ENCODE data around the gene MRPL52. TPM values are rescaled to one million over a fixed set of nuclear protein-coding genes. Genes with fewer than 3 reads are reported as not detected.
A peak's percentile ranks its signal among the peaks of the same experiment; 100 is the strongest.

MRPL52 gene
- total and polyA plus RNA-seq, 2 of the 13 experiments (the other 11 are each of a cell fraction or from before 2014, with no cell fraction given), result 118 to 329 TPM

GRCh38 chr14:22796087-22796707 is 33.5 kb upstream of the MRPL52 start (continued):
- TF ChIP-seq HOXA5 (CRISPR knock-in tag; IDR thresholded peaks at IDR 0.05) (no peak), POGZ (CRISPR knock-in tag; IDR thresholded peaks at IDR 0.05) (no peak; the same call in 1 of the 2 replicates), HIC2 (CRISPR knock-in tag; IDR thresholded peaks at IDR 0.05; ENCODE audit: low read depth) (no peak), SP4 (CRISPR knock-in tag; IDR thresholded peaks at IDR 0.05) (no peak; the same call in 1 of the 2 replicates), ZNF670 (CRISPR knock-in tag; IDR thresholded peaks at IDR 0.05; ENCODE audit: borderline replicate concordance) (0 out of 2 replicates have a peak, but pooled peaks have one; percentile 34), ZNF564 (CRISPR knock-in tag; IDR thresholded peaks at IDR 0.05) (no peak), ATRX (CRISPR knock-in tag; IDR thresholded peaks at IDR 0.05; ENCODE audit: borderline replicate concordance) (0 out of 2 replicates have a peak, but pooled peaks have one; percentile 47), ZMAT5 (CRISPR knock-in tag; IDR thresholded peaks at IDR 0.05; ENCODE audit: borderline replicate concordance, low read depth) (no peak), ZNF768 (CRISPR knock-in tag; IDR thresholded peaks at IDR 0.05) (no peak), ARHGAP35 (CRISPR knock-in tag; IDR thresholded peaks at IDR 0.05; ENCODE audit: borderline replicate concordance) (no peak), ZNF75D (CRISPR knock-in tag; IDR thresholded peaks at IDR 0.05; ENCODE audit: borderline replicate concordance) (no peak), ZNF329 (CRISPR knock-in tag; IDR thresholded peaks at IDR 0.05; ENCODE audit: low read depth) (no peak), NFYC (CRISPR knock-in tag; IDR thresholded peaks at IDR 0.05) (0 out of 2 replicates have a peak, but pooled peaks have one; percentile 26), FUBP1 (CRISPR knock-in tag; IDR thresholded peaks at IDR 0.05; ENCODE audit: borderline replicate concordance) (no peak), ZBTB46 (CRISPR knock-in tag; IDR thresholded peaks at IDR 0.05; ENCODE audit: borderline replicate concordance) (no peak), SMAD3 (CRISPR knock-in tag; IDR thresholded peaks at IDR 0.05) (no peak), CAMTA2 (CRISPR knock-in tag; IDR thresholded peaks at IDR 0.05; ENCODE audit: borderline replicate concordance) (no peak), ZNF589 (CRISPR knock-in tag; conservative IDR thresholded peaks at IDR 0.05) (0 out of 2 replicates have a peak, but pooled peaks have one; percentile 31), ZNF281 (CRISPR knock-in tag; IDR thresholded peaks at IDR 0.05; ENCODE audit: borderline replicate concordance) (peak; percentile 12; the same call in 1 of the 2 replicates)

All from HepG2 (cell line).